GM21619 (cell line): ENCODE data around the gene PSMC6.
"Not testable (repeated sequence)": the region's sequence is repeated elsewhere in the genome, so short reads cannot be mapped to it uniquely, and the experiment has no call there.

ENCODE experiments used
- ATAC-seq: cut with Tn5 transposase; IDR thresholded peaks from one replicate; pipeline ENCODE4 v1.9.1; 2021; ENCODE audit not compliant: unreplicated experiment

Gene PSMC6

GRCh38 chr14:52716155-52716554 lies 9.2 kb downstream of the PSMC6 start:
- ATAC-seq: no peak

- ATAC-seq: no peak
These were observed 16.7 kb downstream of the PSMC6 start for GRCh38 chr14:52723514-52724359.

GRCh38 chr14:52724360-52724644 lies 17.3 kb downstream of the PSMC6 start:
- no peak for ATAC-seq

- ATAC-seq: not testable (repeated sequence)
These were observed 20.5 kb downstream of the PSMC6 start for GRCh38 chr14:52727509-52727908.

- not testable (repeated sequence) for ATAC-seq
These were observed 22.0 kb downstream of the PSMC6 start for GRCh38 chr14:52729035-52729434.

GRCh38 chr14:52729585-52729924 lies 22.6 kb downstream of the PSMC6 start:
- no peak for ATAC-seq

- peak; percentile 91 for ATAC-seq
These were observed 23.1 kb downstream of the PSMC6 start, which contains the start of gene STYX for GRCh38 chr14:52729925-52730708. STYX (plus strand) TSS chr14:52730166; CDS start chr14:52730475, 309 bp downstream.

GRCh38 chr14:52730709-52731111 lies 23.7 kb downstream of the PSMC6 start:
- ATAC-seq: no peak

GRCh38 chr14:52733824-52734223 lies 26.8 kb downstream of the PSMC6 start:
- no peak for ATAC-seq

- ATAC-seq: no peak
These were observed 29.0 kb downstream of the PSMC6 start for GRCh38 chr14:52735921-52736489.

GRCh38 chr14:52738409-52738808 lies 31.4 kb downstream of the PSMC6 start:
- no peak for ATAC-seq

- ATAC-seq: no peak
These were observed 33.8 kb downstream of the PSMC6 start for GRCh38 chr14:52740751-52741150.

GRCh38 chr14:52741865-52742264 lies 34.9 kb downstream of the PSMC6 start:
- ATAC-seq: peak; percentile 21

GRCh38 chr14:52748647-52749292 lies 41.8 kb downstream of the PSMC6 start:
- no peak for ATAC-seq

GRCh38 chr14:52755607-52756316 lies 48.8 kb downstream of the PSMC6 start:
- ATAC-seq: no peak

GRCh38 chr14:52759145-52759544 lies 52.1 kb downstream of the PSMC6 start:
- no peak for ATAC-seq

- not testable (repeated sequence) for ATAC-seq
These were observed 55.9 kb downstream of the PSMC6 start for GRCh38 chr14:52762923-52763322.

GRCh38 chr14:52767058-52767833 lies 60.2 kb downstream of the PSMC6 start:
- ATAC-seq: no peak

GRCh38 chr14:52769887-52770286 lies 62.9 kb downstream of the PSMC6 start:
- no peak for ATAC-seq

- no peak for ATAC-seq
These were observed 69.8 kb downstream of the PSMC6 start for GRCh38 chr14:52776816-52777215.
